CD4-positive, CD25-positive, alpha-beta regulatory T cell (primary cell): ENCODE data around the gene TET1. TPM values are rescaled to one million over a fixed set of nuclear protein-coding genes. Genes with fewer than 3 reads are reported as not detected.
"Not testable (repeated sequence)": the region's sequence is repeated elsewhere in the genome, so short reads cannot be mapped to it uniquely, and the experiment has no call there.

ENCODE experiments used
- ATAC-seq, 2 donors: fragments of 150-1000 bp; cut with Tn5 transposase; one replicate each; pipeline ENCODE4 v1.10.0; 2021; ENCODE audit warnings: low read depth in 2 of 2, moderate number of reproducible peaks in 2 of 2, moderate library complexity in 1 of 2
- DNase-seq, 3 donors: peaks; one replicate each; pipeline versions ENCODE4 v3.0.0 to v3.0.0-alpha.2; 2012 to 2022; ENCODE audit warnings: mixed read lengths in 1 of 3
- H3K27ac ChIP-seq: one replicate; pipeline ENCODE4 v1.7.0; 2013; ENCODE audit warnings: mild to moderate bottlenecking, low read length; ENCODE audit not compliant: insufficient read depth, poor library complexity, severe bottlenecking
- H3K27me3 ChIP-seq: one replicate; pipeline ENCODE4 v1.7.0; 2013; ENCODE audit warnings: low read length; ENCODE audit not compliant: control insufficient read depth, insufficient read depth
- H3K36me3 ChIP-seq: one replicate; pipeline ENCODE4 v1.7.0; 2013; ENCODE audit warnings: mild to moderate bottlenecking, low read length, moderate library complexity; ENCODE audit not compliant: control insufficient read depth, insufficient read depth
- H3K4me1 ChIP-seq: 2 replicates; pipeline ENCODE4 v1.7.0; 2013; ENCODE audit warnings: mild to moderate bottlenecking, low read length; ENCODE audit not compliant: insufficient read depth, control insufficient read depth, poor library complexity, severe bottlenecking
- H3K4me3 ChIP-seq: one replicate; pipeline ENCODE4 v1.7.0; 2013; ENCODE audit warnings: low read depth, mild to moderate bottlenecking, low read length, moderate library complexity
- H3K9me3 ChIP-seq, 2 experiments: 1 replicate in 1 of 2; 2 replicates in 1 of 2; pipeline ENCODE4 v1.7.0; 2013; ENCODE audit warnings: low read length in 2 of 2, mild to moderate bottlenecking in 1 of 2, moderate library complexity in 1 of 2; ENCODE audit not compliant: control insufficient read depth in 2 of 2
- H3K27ac Mint-ChIP-seq, 3 donors: one replicate each; pipeline ENCODE4 v1.8.0; 2020 to 2022; ENCODE audit warnings: mild to moderate bottlenecking in 3 of 3, mixed read lengths in 3 of 3, moderate library complexity in 2 of 3
- H3K27me3 Mint-ChIP-seq: one replicate; pipeline ENCODE4 v1.8.0; 2022; ENCODE audit warnings: mild to moderate bottlenecking, mixed read lengths
- H3K36me3 Mint-ChIP-seq: one replicate; pipeline ENCODE4 v1.8.0; 2020; ENCODE audit warnings: mixed read lengths
- H3K4me1 Mint-ChIP-seq, 4 donors: one replicate each; pipeline ENCODE4 v1.8.0; 2020 to 2022; ENCODE audit warnings: mixed read lengths in 4 of 4, mild to moderate bottlenecking in 1 of 4
- H3K4me3 Mint-ChIP-seq, 4 donors: one replicate each; pipeline ENCODE4 v1.8.0; 2020 to 2022; ENCODE audit warnings: mild to moderate bottlenecking in 4 of 4, mixed read lengths in 4 of 4, moderate library complexity in 3 of 4
- H3K9me3 Mint-ChIP-seq, 7 donors: one replicate each; pipeline ENCODE4 v1.8.0; 2020 to 2022; ENCODE audit warnings: mixed read lengths in 7 of 7, mild to moderate bottlenecking in 3 of 7, moderate library complexity in 2 of 7
- polyA plus RNA-seq, 4 donors: library from polyadenylated mRNA; unstranded; fragments of 300-500 nt; fragmentation: Illumina TruSeq; gene quantifications; one replicate each; pipeline ENCODE4 v1.2.3, GENCODE V29; 2021
- total RNA-seq: library from RNA; stranded (reverse); gene quantifications from one replicate; pipeline ENCODE4 v1.2.3, GENCODE V29; 2022

Gene TET1
- total and polyA plus RNA-seq, 5 donors from 2014 or later, result 0.95 to 4.3 (median 1.6) TPM

DNA sequence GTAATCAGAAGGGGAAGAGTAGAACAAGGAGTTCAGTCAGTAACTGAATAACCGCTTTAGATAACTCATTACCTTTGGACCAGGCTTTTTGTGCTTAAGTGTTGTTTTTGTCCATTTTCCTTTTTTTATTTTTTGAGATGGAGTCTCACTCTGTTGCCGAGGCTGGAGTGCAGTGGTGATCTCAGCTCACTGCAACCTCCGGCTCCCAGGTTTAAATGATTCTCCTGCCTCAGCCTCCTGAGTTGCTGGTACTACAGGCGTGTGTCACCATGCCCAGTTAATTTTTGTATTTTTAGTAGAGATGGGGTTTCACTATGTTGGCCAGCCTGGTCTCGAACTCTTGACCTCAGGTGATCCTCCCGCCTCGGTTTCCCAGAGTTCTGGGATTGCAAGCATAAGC is 175.6 kb downstream of the TET1 start:
- peaks cover 26% of the 10 kb centered on the region for H3K36me3 Mint-ChIP-seq
- not testable (repeated sequence) for ATAC-seq

DNA sequence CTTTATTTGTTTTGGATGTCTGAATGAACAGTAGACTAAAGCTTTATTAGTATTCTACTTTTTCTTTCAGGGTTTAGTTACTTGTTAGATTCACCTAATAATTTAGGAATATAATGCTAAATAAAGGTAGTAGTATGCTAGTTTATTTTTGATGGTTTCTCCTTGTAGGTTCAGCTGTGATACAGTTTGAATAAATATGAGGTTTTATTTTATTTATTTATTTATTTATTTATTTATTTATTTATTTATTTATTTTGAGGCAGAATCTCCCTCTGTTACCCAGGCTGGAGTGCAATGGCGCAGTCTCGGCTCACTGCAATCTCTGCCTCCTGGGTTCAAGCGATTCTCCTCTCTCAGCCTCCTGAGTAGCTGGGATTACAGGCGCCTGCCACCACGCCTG is 180.5 kb downstream of the TET1 start:
- H3K27me3 Mint-ChIP-seq, H3K4me3 ChIP-seq, H3K27ac Mint-ChIP-seq, H3K9me3 Mint-ChIP-seq, H3K9me3 ChIP-seq, H3K27ac ChIP-seq, H3K27me3 ChIP-seq, H3K4me3 Mint-ChIP-seq, H3K4me1 ChIP-seq, DNase-seq, ATAC-seq: not testable (repeated sequence)
- peaks cover 21% of the 10 kb centered on the region for H3K36me3 Mint-ChIP-seq
- peaks cover 82% of the 10 kb centered on the region for H3K36me3 ChIP-seq
- peaks cover 0 to 15% (median 8%) of the 10 kb centered on the region in 4 donors for H3K4me1 Mint-ChIP-seq

More for the DNA sequence above, 175.6 kb downstream of the TET1 start:
- H3K27me3 Mint-ChIP-seq, H3K4me1 ChIP-seq, H3K4me3 Mint-ChIP-seq, H3K9me3 ChIP-seq, H3K4me3 ChIP-seq, H3K27me3 ChIP-seq, H3K9me3 Mint-ChIP-seq, H3K27ac ChIP-seq, DNase-seq: not testable (repeated sequence)
- Mint-ChIP-seq H3K27ac (peak overlapping the region; percentile 9 to 37 (median 26)), H3K4me1 (peaks cover 5 to 18% (median 16%) of the 10 kb centered on the region in 4 donors)
- peaks cover 80% of the 10 kb centered on the region for H3K36me3 ChIP-seq

DNA sequence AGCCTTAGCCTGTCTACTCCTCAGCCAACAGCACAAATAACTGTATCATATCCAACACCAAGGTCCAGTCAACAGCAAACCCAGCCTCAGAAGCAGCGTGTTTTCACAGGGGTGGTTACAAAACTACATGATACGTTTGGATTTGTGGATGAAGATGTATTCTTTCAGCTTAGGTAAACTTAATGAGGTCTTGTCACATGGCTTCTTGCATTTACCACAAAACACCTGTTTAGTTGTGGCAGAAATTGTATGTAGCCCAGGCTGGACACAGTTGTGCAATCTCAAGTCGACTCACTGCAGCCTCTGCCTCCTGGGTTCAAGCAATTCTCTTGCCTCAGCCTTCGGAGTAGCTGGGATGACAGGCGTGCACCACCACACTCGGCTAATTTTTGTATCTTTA is 182.3 kb downstream of the TET1 start:
- H3K27me3 ChIP-seq, result no peaks in the 10 kb centered on the region
- Mint-ChIP-seq H3K27ac (no peak overlapping the region), H3K4me1 (peaks cover 0 to 8% (median 6%) of the 10 kb centered on the region in 4 donors), H3K4me3 (no peak overlapping the region), H3K9me3 (no peaks in the 10 kb centered on the region), H3K36me3 (peaks cover 15% of the 10 kb centered on the region), H3K27me3 (no peaks in the 10 kb centered on the region)
- H3K4me3 ChIP-seq, result no peak overlapping the region
- no peaks in the 10 kb centered on the region for H3K9me3 ChIP-seq
- H3K4me1 ChIP-seq, result no peaks in the 10 kb centered on the region
- ATAC-seq (no peak), DNase-seq (no peak)
- no peak overlapping the region for H3K27ac ChIP-seq
- H3K36me3 ChIP-seq, result peaks cover 77% of the 10 kb centered on the region

Other genes with a start within 250 kb of the TET1 start
- 200 TPM for gene HNRNPH3, start 228.3 kb upstream of the TET1 start, total RNA-seq
- gene HNRNPH3, start 228.3 kb upstream of the TET1 start, polyA plus RNA-seq, result 100 to 1,000 TPM; 120 to 142 (median 137) TPM
- gene PBLD, start 227.4 kb upstream of the TET1 start, total RNA-seq, result 1.2 TPM
- gene PBLD, start 227.4 kb upstream of the TET1 start, polyA plus RNA-seq, result 1 to 10 TPM in 3 of 4 donors, under 1 TPM in 1; 0.85 to 1.5 (median 1.2) TPM
- 18.9 TPM for gene RUFY2, start 153.1 kb upstream of the TET1 start, total RNA-seq
- gene RUFY2, start 153.1 kb upstream of the TET1 start, polyA plus RNA-seq, result 1 to 10 TPM; 4.5 to 8.1 (median 6.8) TPM
- 6.9 TPM for gene DNA2, start 88.4 kb upstream of the TET1 start, total RNA-seq
- gene DNA2, start 88.4 kb upstream of the TET1 start, polyA plus RNA-seq, result 1 to 10 TPM in 1 of 4 donors, under 1 TPM in 3; 0.27 to 1.7 (median 0.72) TPM
- gene SLC25A16, start 32.8 kb upstream of the TET1 start, total RNA-seq, result 34.7 TPM
- 1 to 10 TPM; 7.4 to 9.6 (median 8.6) TPM for gene SLC25A16, start 32.8 kb upstream of the TET1 start, polyA plus RNA-seq
- 86.6 TPM for gene CCAR1, start 160.9 kb downstream of the TET1 start, total RNA-seq
- gene CCAR1, start 160.9 kb downstream of the TET1 start, polyA plus RNA-seq, result 10 to 100 TPM; 24.0 to 41.1 (median 31.5) TPM